GM21723 (cell line): Measurements from ENCODE around the gene RNF208.
"Not testable (repeated sequence)": the region's sequence is repeated elsewhere in the genome, so short reads cannot be mapped to it uniquely, and the experiment has no call there.

Source experiments
- ATAC-seq: cut with Tn5 transposase; IDR thresholded peaks from one replicate; pipeline ENCODE4 v1.9.1; 2021; ENCODE audit warnings: mild to moderate bottlenecking, moderate library complexity; ENCODE audit not compliant: unreplicated experiment

Gene RNF208

GRCh38 chr9:137240318-137240840, 18.3 kb upstream of the RNF208 start:
- peak; percentile 22 for ATAC-seq

GRCh38 chr9:137239541-137240200, 17.6 kb upstream of the RNF208 start:
- ATAC-seq = not testable (repeated sequence)

DNA sequence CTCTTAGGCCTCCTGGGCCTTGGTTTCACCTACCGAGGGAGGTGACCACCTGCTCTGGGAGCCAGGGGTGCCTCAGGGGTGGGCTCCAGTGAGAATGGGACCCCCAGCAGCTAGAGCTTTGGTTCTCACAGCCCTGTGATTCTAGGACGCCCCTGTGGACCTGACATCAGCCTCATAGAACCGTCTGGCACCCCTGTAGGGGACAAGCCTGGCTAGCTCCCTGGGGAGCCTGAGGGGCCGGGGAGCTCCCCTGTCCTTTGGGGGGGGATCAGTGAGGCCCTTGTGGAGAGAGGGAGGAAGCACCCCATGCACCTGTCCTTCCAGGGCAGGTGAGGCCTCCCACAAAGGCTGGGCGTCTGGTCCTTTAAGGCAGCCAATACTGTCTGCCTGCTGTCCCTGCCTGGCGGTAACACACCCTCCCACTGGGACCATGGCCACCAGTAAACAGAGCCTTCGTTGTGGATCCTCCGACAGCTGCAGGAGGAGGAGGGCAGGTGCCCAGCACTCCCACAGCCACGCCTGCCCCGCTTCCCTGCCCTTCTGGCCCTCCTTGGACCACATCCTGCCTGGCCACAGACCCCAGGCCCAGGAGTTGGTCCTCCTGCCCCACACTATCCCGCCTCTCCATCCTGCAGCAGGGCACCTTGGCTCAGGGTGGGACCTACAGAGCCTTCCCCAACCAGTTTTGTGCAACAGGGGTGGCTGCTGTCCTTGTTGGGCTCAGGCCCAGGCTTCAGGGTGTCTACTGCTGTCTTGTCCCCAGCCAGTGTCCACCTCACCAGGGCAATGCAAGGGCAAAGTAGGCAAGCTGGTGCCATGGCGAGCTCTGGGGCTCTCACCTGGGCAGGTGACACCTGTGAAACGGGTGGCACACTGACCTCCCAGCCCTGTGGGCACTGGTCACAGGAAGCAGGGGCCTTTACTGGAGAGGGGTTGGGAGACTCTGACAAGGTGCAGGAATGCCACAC, 16.0 kb upstream of the RNF208 start:
- no peak for ATAC-seq

GRCh38 chr9:137236936-137237421, 14.9 kb upstream of the RNF208 start:
- no peak for ATAC-seq

GRCh38 chr9:137236238-137236935, 14.3 kb upstream of the RNF208 start:
- ATAC-seq = no peak

- ATAC-seq = no peak
Observed at GRCh38 chr9:137235424-137236237, 13.6 kb upstream of the RNF208 start.

GRCh38 chr9:137234758-137235423, 12.9 kb upstream of the RNF208 start:
- ATAC-seq = no peak

DNA sequence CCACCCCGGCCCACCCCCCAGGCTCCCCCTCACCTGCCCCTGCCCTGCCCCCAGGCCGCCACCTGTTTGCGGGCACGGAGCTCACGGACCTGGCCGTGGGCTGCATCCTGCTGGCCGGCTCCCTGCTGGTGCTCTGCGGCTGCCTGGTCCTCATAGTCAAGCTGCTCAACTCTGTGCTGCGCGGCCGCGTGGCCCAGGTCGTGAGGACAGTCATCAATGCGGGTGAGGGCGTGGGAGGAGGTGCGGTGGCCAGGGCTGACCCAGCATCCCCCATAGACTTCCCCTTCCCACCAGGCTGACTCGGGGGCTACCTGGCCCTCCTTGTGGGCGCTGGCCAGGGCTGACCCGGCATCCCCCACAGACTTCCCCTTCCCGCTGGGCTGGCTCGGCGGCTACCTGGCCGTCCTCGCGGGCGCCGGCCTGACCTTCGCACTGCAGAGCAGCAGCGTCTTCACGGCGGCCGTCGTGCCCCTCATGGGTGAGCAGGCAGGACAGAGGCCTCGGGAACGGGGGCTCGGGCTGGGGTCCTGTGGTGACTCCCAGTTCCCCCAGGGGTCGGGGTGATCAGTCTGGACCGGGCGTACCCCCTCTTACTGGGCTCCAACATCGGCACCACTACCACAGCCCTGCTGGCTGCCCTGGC, 12.1 kb upstream of the RNF208 start:
- no peak for ATAC-seq

GRCh38 chr9:137233143-137233980, 11.3 kb upstream of the RNF208 start:
- ATAC-seq = no peak

DNA sequence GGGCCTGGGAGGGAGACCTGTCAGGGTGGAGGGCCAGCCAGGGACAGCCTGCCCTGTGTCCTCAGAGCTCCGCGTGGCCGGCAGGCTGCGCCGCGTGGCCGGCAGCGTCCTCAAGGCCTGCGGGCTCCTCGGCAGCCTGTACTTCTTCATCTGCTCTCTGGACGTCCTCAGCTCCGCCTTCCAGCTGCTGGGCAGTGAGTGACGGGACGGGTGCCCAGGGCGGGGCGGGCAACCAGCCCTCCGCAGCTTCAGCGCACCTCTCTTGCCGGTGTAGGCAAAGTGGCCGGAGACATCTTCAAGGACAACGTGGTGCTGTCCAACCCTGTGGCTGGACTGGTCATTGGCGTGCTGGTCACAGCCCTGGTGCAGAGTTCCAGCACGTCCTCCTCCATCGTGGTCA, 10.5 kb upstream of the RNF208 start:
- ATAC-seq = no peak

DNA sequence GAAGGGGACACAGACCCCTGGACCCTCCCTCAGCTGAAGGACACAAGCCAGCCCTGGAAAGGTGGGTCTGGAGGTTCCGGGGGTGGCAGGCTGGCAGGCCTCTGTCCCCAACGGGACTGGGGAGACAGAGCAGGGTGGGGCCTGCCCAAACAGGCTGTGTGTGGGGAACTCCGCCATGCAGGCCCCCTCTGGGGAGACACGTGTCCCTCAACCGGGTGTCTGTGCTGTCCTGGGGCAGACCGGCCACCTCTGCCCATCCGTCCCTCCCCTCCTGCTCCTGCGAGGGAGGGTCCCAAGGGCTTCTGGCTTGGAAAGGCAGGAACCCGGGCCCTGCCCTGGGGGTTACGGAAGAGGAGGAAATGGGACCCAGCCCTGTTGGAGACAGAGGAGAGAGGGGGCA, 10.1 kb upstream of the RNF208 start:
- ATAC-seq = no peak

- ATAC-seq = no peak
Observed at GRCh38 chr9:137231372-137232039, 9.5 kb upstream of the RNF208 start.

GRCh38 chr9:137230705-137231371, 8.8 kb upstream of the RNF208 start, which contains the start of gene SLC34A3:
Gene SLC34A3 (plus strand): TSS chr9:137230901. CDS start chr9:137231703, 802 bp downstream.
- no peak for ATAC-seq

- no peak for ATAC-seq
Observed at GRCh38 chr9:137229903-137230704, 8.1 kb upstream of the RNF208 start.

DNA sequence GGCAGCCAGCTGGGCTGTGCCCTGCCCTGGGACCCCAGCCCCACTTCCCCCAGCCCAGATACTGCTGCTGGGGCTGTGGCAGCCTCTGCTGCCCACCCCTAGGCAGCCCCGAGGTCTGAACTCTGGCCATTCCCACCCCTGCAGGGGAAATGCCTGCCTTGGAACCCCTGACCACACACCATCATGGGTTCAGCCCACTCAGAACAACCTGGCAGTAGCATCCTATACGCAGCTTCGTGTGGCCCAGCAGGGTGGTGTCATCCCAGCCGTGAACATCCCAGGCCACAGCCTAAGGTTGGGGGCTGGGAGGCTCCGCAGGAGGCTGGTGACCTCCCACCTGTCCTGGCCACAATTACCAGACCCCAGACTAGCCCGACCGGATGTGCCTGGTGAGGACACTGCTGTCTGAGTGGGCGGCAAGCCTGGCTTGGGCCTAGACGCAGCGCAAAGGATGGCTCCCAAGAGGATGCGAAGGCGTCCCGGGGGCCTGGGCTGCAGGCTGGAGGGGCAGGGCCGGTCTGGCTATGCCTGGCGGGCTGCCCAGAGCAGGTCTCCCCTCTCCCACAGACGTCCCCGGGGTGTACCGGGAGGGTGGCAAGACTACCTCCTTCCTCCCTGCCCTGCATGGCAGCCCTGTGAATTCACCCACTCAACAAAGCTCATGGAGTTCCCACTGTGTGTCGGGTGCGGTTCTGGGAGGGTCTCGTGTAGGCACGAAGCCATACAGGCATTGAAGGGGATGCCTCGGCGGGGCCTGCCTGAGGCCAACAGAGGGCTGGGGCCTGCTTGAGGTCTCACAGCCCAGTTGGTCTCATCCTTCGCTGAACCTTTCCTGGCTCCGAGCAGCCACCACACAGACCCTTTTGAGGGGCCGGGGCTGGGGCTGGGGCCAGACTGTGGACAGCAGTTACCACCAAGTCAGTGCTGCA, 7.2 kb upstream of the RNF208 start:
- ATAC-seq = no peak
